IMR-90 (cell line): ENCODE results near the gene PAX8.

ENCODE experiments used
- BHLHE40 ChIP-seq: fragments of 150-350 bp; IDR thresholded peaks from 2 replicates; pipeline ENCODE4 v1.6.1; 2016; ENCODE audit warnings: mild to moderate bottlenecking, low read depth, low read length
- CEBPB ChIP-seq: IDR thresholded peaks from 2 replicates; pipeline ENCODE4 v1.6.1; 2012; ENCODE audit warnings: low read depth, low read length, improper control_type of control experiment
- CTCF ChIP-seq: conservative IDR thresholded peaks from 2 replicates; pipeline ENCODE4 v1.5.1; 2012; ENCODE audit warnings: mild to moderate bottlenecking, low read depth, low read length, improper control_type of control experiment
- FOS ChIP-seq: fragments of 150-350 bp; IDR thresholded peaks from 2 replicates; pipeline ENCODE4 v1.6.1; 2016; ENCODE audit warnings: low read depth, low read length
- MAZ ChIP-seq: IDR thresholded peaks from 2 replicates; pipeline ENCODE4 v1.6.1; 2012; ENCODE audit warnings: low read depth, mild to moderate bottlenecking, low read length, improper control_type of control experiment, moderate library complexity, borderline replicate concordance
- MXI1 ChIP-seq: IDR thresholded peaks from 2 replicates; pipeline ENCODE4 v1.6.1; 2012; ENCODE audit warnings: low read depth, mild to moderate bottlenecking, low read length, moderate library complexity, borderline replicate concordance
- POLR2A ChIP-seq: IDR thresholded peaks from 2 replicates; pipeline ENCODE4 v1.6.1; 2012; ENCODE audit warnings: mild to moderate bottlenecking, low read depth, low read length
- RAD21 ChIP-seq: IDR thresholded peaks from 2 replicates; pipeline ENCODE4 v1.6.1; 2012; ENCODE audit warnings: low read length, improper control_type of control experiment
- RCOR1 ChIP-seq: IDR thresholded peaks from 2 replicates; pipeline ENCODE4 v1.6.1; 2012; ENCODE audit warnings: mild to moderate bottlenecking, low read length, improper control_type of control experiment; ENCODE audit not compliant: insufficient replicate concordance
- RFX5 ChIP-seq: IDR thresholded peaks from 2 replicates; pipeline ENCODE4 v1.8.0; 2012; ENCODE audit warnings: low read depth, mild to moderate bottlenecking, low read length, moderate library complexity
- SMC3 ChIP-seq: fragments of 150-350 bp; IDR thresholded peaks from 2 replicates; pipeline ENCODE4 v1.6.1; 2016; ENCODE audit warnings: low read depth, mild to moderate bottlenecking, antibody characterized with exemption, low read length, moderate library complexity
- TF ChIP-seq, protein P1 (sequence below): fragments of 150-350 bp; IDR thresholded peaks from 2 replicates; pipeline ENCODE4 v1.6.1; 2017; ENCODE audit warnings: mild to moderate bottlenecking, antibody characterized with exemption, low read length, low read depth

DNA sequence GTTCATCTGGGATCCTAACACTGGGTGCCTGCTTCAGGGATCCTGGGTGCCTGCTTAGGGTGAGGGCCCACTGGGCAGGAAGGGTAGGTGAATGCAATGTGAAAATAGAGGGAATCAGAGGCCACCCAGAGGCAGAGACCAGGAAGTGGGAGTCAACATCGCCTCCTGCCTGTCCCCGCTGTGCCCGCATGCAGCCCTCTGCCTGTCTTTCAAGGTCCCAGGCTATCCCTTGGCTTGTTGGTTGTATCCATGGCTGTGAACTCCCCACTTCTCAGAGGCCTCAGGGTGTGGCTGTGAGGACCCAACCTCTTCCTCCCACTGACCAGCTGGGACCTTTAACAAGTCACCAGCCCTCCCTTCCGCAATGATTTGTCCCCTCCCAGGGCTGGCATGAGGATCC lies 78.5 kb downstream of the PAX8 start:
- TF ChIP-seq POLR2A (no peak), CTCF (no peak), RCOR1 (no peak), FOS (no peak), MXI1 (no peak), CEBPB (no peak), BHLHE40 (no peak), RAD21 (no peak), MAZ (no peak), RFX5 (no peak), SMC3 (no peak)
- TF ChIP-seq, protein P1, sequence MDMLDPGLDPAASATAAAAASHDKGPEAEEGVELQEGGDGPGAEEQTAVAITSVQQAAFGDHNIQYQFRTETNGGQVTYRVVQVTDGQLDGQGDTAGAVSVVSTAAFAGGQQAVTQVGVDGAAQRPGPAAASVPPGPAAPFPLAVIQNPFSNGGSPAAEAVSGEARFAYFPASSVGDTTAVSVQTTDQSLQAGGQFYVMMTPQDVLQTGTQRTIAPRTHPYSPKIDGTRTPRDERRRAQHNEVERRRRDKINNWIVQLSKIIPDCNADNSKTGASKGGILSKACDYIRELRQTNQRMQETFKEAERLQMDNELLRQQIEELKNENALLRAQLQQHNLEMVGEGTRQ, result no peak
